Esophagus muscularis mucosa (tissue), 4 donors: ENCODE results near the gene SKOR1.

Source experiments
- CTCF ChIP-seq, 3 experiments: fragments of 200-600 bp in 2 of 3; fragments of 450-650 bp in 1 of 3; sonication (generic) in 2 of 3; IDR thresholded peaks; one replicate each; pipeline ENCODE4 v1.5.1; 2017 to 2019; ENCODE audit warnings: antibody characterized with exemption in 3 of 3, mild to moderate bottlenecking in 2 of 3, moderate library complexity in 1 of 3
- EP300 ChIP-seq: sonication (generic); formaldehyde crosslinking; IDR thresholded peaks from one replicate; pipeline ENCODE4 v1.6.1; 2017; ENCODE audit warnings: antibody characterized with exemption
- POLR2A ChIP-seq: fragments of 450-650 bp; IDR thresholded peaks from one replicate; pipeline ENCODE4 v1.6.1; 2017; ENCODE audit warnings: antibody characterized with exemption, moderate library complexity, mild to moderate bottlenecking, low read depth
- POLR2AphosphoS5 ChIP-seq, 2 donors: sonication (generic); formaldehyde crosslinking; IDR thresholded peaks; one replicate each; pipeline ENCODE4 v1.6.1; 2017; ENCODE audit warnings: antibody characterized with exemption in 2 of 2

GRCh38 chr15:67854358-67854757 lies 29.0 kb downstream of the SKOR1 start:
- no peak for TF ChIP-seq CTCF (IDR thresholded peaks at IDR 0.05)
- TF ChIP-seq POLR2A = no peak
- TF ChIP-seq EP300 = no peak
- TF ChIP-seq POLR2AphosphoS5 (IDR thresholded peaks at IDR 0.05) = no peak
